SK-N-MC (cell line): ENCODE measurements around the gene PLEKHM3.

Experiments used
- DNase-seq: peaks from one replicate; pipeline ENCODE4 v3.0.0-alpha.2; 2011; ENCODE audit warnings: low read depth, low spot score
- H3K27ac ChIP-seq: fragments of 200-600 bp; sonication (generic); 2 replicates; pipeline ENCODE4 v1.5.1; 2016; ENCODE audit warnings: mixed run types
- H3K36me3 ChIP-seq: fragments of 200-600 bp; sonication (generic); 2 replicates; pipeline ENCODE4 v1.6.1; 2017; ENCODE audit warnings: antibody characterized with exemption, low read length, mixed read lengths; ENCODE audit not compliant: insufficient read depth
- H3K4me3 ChIP-seq: fragments of 200-600 bp; sonication (generic); 2 replicates; pipeline ENCODE4 v1.5.1; 2016
- H3K9ac ChIP-seq: fragments of 200-600 bp; sonication (generic); 2 replicates; pipeline ENCODE4 v1.8.0; 2017; ENCODE audit warnings: mixed run types, mixed read lengths; ENCODE audit not compliant: insufficient read length
- H3K9me3 ChIP-seq: fragments of 200-600 bp; sonication (generic); 2 replicates; pipeline ENCODE4 v1.6.1; 2017; ENCODE audit warnings: low read depth, mild to moderate bottlenecking, antibody characterized with exemption, low read length, moderate library complexity, mixed read lengths
- EZH2 ChIP-seq: fragments of 200-600 bp; sonication (generic); IDR thresholded peaks from one replicate; pipeline ENCODE4 v1.6.1; 2017; ENCODE audit warnings: antibody characterized with exemption
- FOXP2 ChIP-seq: optimal IDR thresholded peaks from 2 replicates; pipeline ENCODE3; 2011; ENCODE audit warnings: mild to moderate bottlenecking, moderate library complexity; ENCODE audit not compliant: insufficient read depth; ENCODE audit errors: extremely low read length, control extremely low read depth
- POLR2AphosphoS5 ChIP-seq: IDR thresholded peaks from 2 replicates; pipeline ENCODE4 v1.6.1; 2012; ENCODE audit warnings: mild to moderate bottlenecking, low read depth, low read length, borderline replicate concordance

Gene PLEKHM3

GRCh38 chr2:208040199-208041171 lies 15.2 kb upstream of the PLEKHM3 start:
- TF ChIP-seq FOXP2 (no peak), POLR2AphosphoS5 (no peak), EZH2 (no peak)

GRCh38 chr2:208039376-208040110 lies 14.2 kb upstream of the PLEKHM3 start:
- Histone ChIP-seq H3K36me3 (no peaks in the 10 kb centered on the region), H3K27ac (no peak overlapping the region), H3K9ac (no peak overlapping the region), H3K4me3 (no peak overlapping the region), H3K9me3 (no peaks in the 10 kb centered on the region)
- no peak for TF ChIP-seq POLR2AphosphoS5
- TF ChIP-seq FOXP2 = no peak
- no peak for TF ChIP-seq EZH2
- no peak for DNase-seq

More at GRCh38 chr2:208040199-208041171, 15.2 kb upstream of the PLEKHM3 start:
- no peak overlapping the region for H3K4me3 ChIP-seq
- H3K9me3 ChIP-seq = no peaks in the 10 kb centered on the region
- no peak overlapping the region for H3K27ac ChIP-seq
- H3K9ac ChIP-seq = no peak overlapping the region
- no peaks in the 10 kb centered on the region for H3K36me3 ChIP-seq
- no peak for DNase-seq

- H3K27ac ChIP-seq = no peak overlapping the region
- TF ChIP-seq EZH2 = no peak
- TF ChIP-seq FOXP2 = no peak
- TF ChIP-seq POLR2AphosphoS5 = no peak
- no peaks in the 10 kb centered on the region for H3K9me3 ChIP-seq
- no peak overlapping the region for H3K4me3 ChIP-seq
- DNase-seq = no peak
- H3K36me3 ChIP-seq = no peaks in the 10 kb centered on the region
- no peak overlapping the region for H3K9ac ChIP-seq
Measured at GRCh38 chr2:208037564-208038487, 12.5 kb upstream of the PLEKHM3 start.

- Histone ChIP-seq H3K36me3 (no peaks in the 10 kb centered on the region), H3K27ac (no peak overlapping the region), H3K9me3 (no peaks in the 10 kb centered on the region), H3K4me3 (no peak overlapping the region), H3K9ac (no peak overlapping the region)
- TF ChIP-seq EZH2 (no peak), POLR2AphosphoS5 (no peak), FOXP2 (no peak)
- DNase-seq = no peak
Measured at GRCh38 chr2:208036357-208036756, 11.0 kb upstream of the PLEKHM3 start.

GRCh38 chr2:208034503-208035140 lies 9.3 kb upstream of the PLEKHM3 start:
- no peaks in the 10 kb centered on the region for H3K36me3 ChIP-seq
- DNase-seq = no peak
- no peak overlapping the region for H3K4me3 ChIP-seq
- TF ChIP-seq FOXP2 = no peak
- no peak for TF ChIP-seq EZH2
- TF ChIP-seq POLR2AphosphoS5 = no peak
- no peak overlapping the region for H3K9ac ChIP-seq
- no peaks in the 10 kb centered on the region for H3K9me3 ChIP-seq
- no peak overlapping the region for H3K27ac ChIP-seq

- H3K27ac ChIP-seq = no peak overlapping the region
- no peaks in the 10 kb centered on the region for H3K36me3 ChIP-seq
- TF ChIP-seq FOXP2 (no peak), POLR2AphosphoS5 (no peak), EZH2 (no peak)
- H3K9me3 ChIP-seq = no peaks in the 10 kb centered on the region
- no peak overlapping the region for H3K9ac ChIP-seq
- DNase-seq = no peak
- no peak overlapping the region for H3K4me3 ChIP-seq
Measured at GRCh38 chr2:208033701-208034502, 8.6 kb upstream of the PLEKHM3 start.

GRCh38 chr2:208031608-208032019 lies 6.3 kb upstream of the PLEKHM3 start:
- no peaks in the 10 kb centered on the region for H3K9me3 ChIP-seq
- H3K4me3 ChIP-seq = no peak overlapping the region
- DNase-seq = no peak
- TF ChIP-seq POLR2AphosphoS5 (no peak), FOXP2 (no peak), EZH2 (no peak)
- H3K36me3 ChIP-seq = no peaks in the 10 kb centered on the region
- no peak overlapping the region for H3K9ac ChIP-seq
- no peak overlapping the region for H3K27ac ChIP-seq
